ACC112 (cell line): Measurements from ENCODE around the gene MRPS9.

ENCODE experiments used
- H2AFZ ChIP-seq: fragments of 200-600 bp; sonication (generic); one replicate; pipeline ENCODE4 v1.6.0; 2017; ENCODE audit warnings: antibody characterized with exemption, low read length; ENCODE audit not compliant: unreplicated experiment
- H3K27ac ChIP-seq: fragments of 200-600 bp; sonication (generic); 2 replicates; pipeline ENCODE4 v1.5.1; 2014; ENCODE audit warnings: low read depth, mild to moderate bottlenecking, antibody characterized with exemption, low read length, moderate library complexity
- H3K27me3 ChIP-seq: fragments of 200-600 bp; sonication (generic); 2 replicates; pipeline ENCODE4 v1.6.1; 2014; ENCODE audit warnings: mild to moderate bottlenecking, antibody characterized with exemption, low read length, moderate library complexity, mixed read lengths; ENCODE audit not compliant: insufficient read depth
- H3K36me3 ChIP-seq: fragments of 200-600 bp; sonication (generic); 2 replicates; pipeline ENCODE4 v1.6.1; 2016; ENCODE audit warnings: mild to moderate bottlenecking, antibody characterized with exemption, low read length, moderate library complexity, mixed read lengths; ENCODE audit not compliant: insufficient read depth
- H3K4me1 ChIP-seq: fragments of 200-600 bp; sonication (generic); one replicate; pipeline ENCODE4 v1.6.1; 2016; ENCODE audit warnings: low read length, mixed read lengths; ENCODE audit not compliant: insufficient read depth, unreplicated experiment, control insufficient read depth
- H3K4me3 ChIP-seq: fragments of 200-600 bp; sonication (generic); 2 replicates; pipeline ENCODE4 v1.5.1; 2014; ENCODE audit warnings: mild to moderate bottlenecking, low read depth, low read length
- H3K79me2 ChIP-seq: fragments of 200-600 bp; sonication (generic); one replicate; pipeline ENCODE4 v1.6.0; 2016; ENCODE audit warnings: low read length; ENCODE audit not compliant: control insufficient read depth, unreplicated experiment, insufficient read depth

The MRPS9 gene

GRCh38 chr2:105078906-105079495 is 41.1 kb downstream of the MRPS9 start:
- Histone ChIP-seq H3K36me3 (peaks cover 5% of the 10 kb centered on the region; the same call in 1 of the 2 replicates), H3K27me3 (no peaks in the 10 kb centered on the region), H3K27ac (no peak overlapping the region)

GRCh38 chr2:105080461-105080860 is 42.6 kb downstream of the MRPS9 start:
- H3K79me2 ChIP-seq, result no peaks in the 10 kb centered on the region
- H3K36me3 ChIP-seq, result no peaks in the 10 kb centered on the region; the same call in 1 of the 2 replicates
- no peak overlapping the region for H2AFZ ChIP-seq
- H3K4me1 ChIP-seq, result no peaks in the 10 kb centered on the region
- H3K4me3 ChIP-seq, result no peak overlapping the region
- no peaks in the 10 kb centered on the region for H3K27me3 ChIP-seq
- no peak overlapping the region for H3K27ac ChIP-seq

More at GRCh38 chr2:105078906-105079495, 41.1 kb downstream of the MRPS9 start:
- no peak overlapping the region for H2AFZ ChIP-seq
- H3K79me2 ChIP-seq, result no peaks in the 10 kb centered on the region
- H3K4me1 ChIP-seq, result no peaks in the 10 kb centered on the region
- H3K4me3 ChIP-seq, result no peak overlapping the region

- Histone ChIP-seq H2AFZ (no peak overlapping the region), H3K27ac (no peak overlapping the region), H3K79me2 (no peaks in the 10 kb centered on the region), H3K27me3 (no peaks in the 10 kb centered on the region), H3K4me1 (no peaks in the 10 kb centered on the region), H3K36me3 (no peaks in the 10 kb centered on the region), H3K4me3 (no peak overlapping the region)
Observed at GRCh38 chr2:105081006-105081601, 43.2 kb downstream of the MRPS9 start.

GRCh38 chr2:105082107-105082506 is 44.2 kb downstream of the MRPS9 start:
- no peaks in the 10 kb centered on the region for H3K36me3 ChIP-seq
- no peak overlapping the region for H3K27ac ChIP-seq
- no peaks in the 10 kb centered on the region for H3K27me3 ChIP-seq
- no peak overlapping the region for H2AFZ ChIP-seq
- no peak overlapping the region for H3K4me3 ChIP-seq
- H3K4me1 ChIP-seq, result no peaks in the 10 kb centered on the region
- H3K79me2 ChIP-seq, result no peaks in the 10 kb centered on the region

GRCh38 chr2:105085525-105085924 is 47.7 kb downstream of the MRPS9 start:
- H3K36me3 ChIP-seq, result no peaks in the 10 kb centered on the region
- no peak overlapping the region for H3K27ac ChIP-seq
- no peak overlapping the region for H2AFZ ChIP-seq
- no peaks in the 10 kb centered on the region for H3K4me1 ChIP-seq
- H3K4me3 ChIP-seq, result no peak overlapping the region
- H3K27me3 ChIP-seq, result no peaks in the 10 kb centered on the region
- H3K79me2 ChIP-seq, result no peaks in the 10 kb centered on the region

GRCh38 chr2:105087273-105087672 is 49.4 kb downstream of the MRPS9 start:
- Histone ChIP-seq H3K4me3 (no peak overlapping the region), H2AFZ (no peak overlapping the region), H3K27ac (no peak overlapping the region)

GRCh38 chr2:105090091-105090490 is 52.2 kb downstream of the MRPS9 start:
- H3K4me3 ChIP-seq, result no peak overlapping the region
- H3K79me2 ChIP-seq, result no peaks in the 10 kb centered on the region
- no peaks in the 10 kb centered on the region for H3K27me3 ChIP-seq
- H3K4me1 ChIP-seq, result no peaks in the 10 kb centered on the region
- H2AFZ ChIP-seq, result no peak overlapping the region
- no peaks in the 10 kb centered on the region for H3K36me3 ChIP-seq
- no peak overlapping the region for H3K27ac ChIP-seq

More at GRCh38 chr2:105087273-105087672, 49.4 kb downstream of the MRPS9 start:
- no peaks in the 10 kb centered on the region for H3K36me3 ChIP-seq
- H3K79me2 ChIP-seq, result no peaks in the 10 kb centered on the region
- H3K27me3 ChIP-seq, result no peaks in the 10 kb centered on the region
- H3K4me1 ChIP-seq, result no peaks in the 10 kb centered on the region

GRCh38 chr2:105092797-105093196 is 54.9 kb downstream of the MRPS9 start:
- no peak overlapping the region for H3K27ac ChIP-seq
- H3K27me3 ChIP-seq, result no peaks in the 10 kb centered on the region
- H2AFZ ChIP-seq, result no peak overlapping the region
- H3K4me3 ChIP-seq, result no peak overlapping the region
- H3K4me1 ChIP-seq, result no peaks in the 10 kb centered on the region
- no peaks in the 10 kb centered on the region for H3K79me2 ChIP-seq
- H3K36me3 ChIP-seq, result no peaks in the 10 kb centered on the region

- H3K36me3 ChIP-seq, result no peaks in the 10 kb centered on the region
- no peak overlapping the region for H3K4me3 ChIP-seq
- H3K4me1 ChIP-seq, result peaks cover 10% of the 10 kb centered on the region
- H3K79me2 ChIP-seq, result no peaks in the 10 kb centered on the region
- H3K27me3 ChIP-seq, result no peaks in the 10 kb centered on the region
- H2AFZ ChIP-seq, result no peak overlapping the region
- no peak overlapping the region for H3K27ac ChIP-seq
Observed at GRCh38 chr2:105099153-105099552, 61.3 kb downstream of the MRPS9 start.

GRCh38 chr2:105100046-105100840 is 62.4 kb downstream of the MRPS9 start:
- H3K27me3 ChIP-seq, result no peaks in the 10 kb centered on the region
- no peak overlapping the region for H2AFZ ChIP-seq
- no peak overlapping the region for H3K27ac ChIP-seq
- peaks cover 10% of the 10 kb centered on the region for H3K4me1 ChIP-seq
- no peak overlapping the region for H3K4me3 ChIP-seq
- no peaks in the 10 kb centered on the region for H3K36me3 ChIP-seq
- H3K79me2 ChIP-seq, result no peaks in the 10 kb centered on the region
